ENCODE data around the gene KMT2C. TPM values are rescaled to one million over a fixed set of nuclear protein-coding genes. Genes with fewer than 3 reads are reported as not detected.

KMT2C gene
- 24.6 and 62.9 TPM in 2 replicates for total RNA-seq

GRCh38 chr7:152435384-152436110 lies at the start of gene KMT2C:
Gene KMT2C (minus strand): TSS chr7:152436003. CDS start chr7:152435786, 217 bp downstream.

Other genes with a start within 250 kb of the KMT2C start
- gene XRCC2, start 240.1 kb upstream of the KMT2C start, total RNA-seq, result 0.28 and 0.34 TPM in 2 replicates

Measured in nasal cavity respiratory epithelium epithelial cell of viscerocranial mucosa (primary cell).